Measurements from ENCODE around the gene SLAMF7. TPM values are rescaled to one million over a fixed set of nuclear protein-coding genes. Genes with fewer than 3 reads are reported as not detected.

Gene SLAMF7
- total RNA-seq, 1 experiment from 2014 or later = 2.6 TPM

DNA sequence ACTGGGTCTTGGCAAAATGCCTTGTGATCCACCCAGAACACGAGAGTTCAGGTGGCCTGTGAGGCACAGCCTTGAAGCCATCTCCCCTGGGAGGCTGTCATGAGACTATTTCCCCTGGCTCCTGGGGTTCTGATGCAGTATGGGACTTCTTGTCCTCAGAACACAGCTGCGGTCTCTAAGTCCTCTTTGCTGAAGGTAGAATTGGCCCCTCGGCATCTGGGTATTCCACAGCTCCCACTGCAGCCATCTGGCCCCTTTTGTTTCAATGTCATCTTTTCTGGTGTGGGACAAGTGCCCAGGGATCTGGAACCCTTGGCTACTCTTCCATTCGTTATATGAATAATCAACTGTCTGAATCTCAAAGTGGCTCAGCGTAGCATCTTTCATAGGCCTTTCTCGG, 39.9 kb downstream of the SLAMF7 start:
- TF ChIP-seq, protein P1, sequence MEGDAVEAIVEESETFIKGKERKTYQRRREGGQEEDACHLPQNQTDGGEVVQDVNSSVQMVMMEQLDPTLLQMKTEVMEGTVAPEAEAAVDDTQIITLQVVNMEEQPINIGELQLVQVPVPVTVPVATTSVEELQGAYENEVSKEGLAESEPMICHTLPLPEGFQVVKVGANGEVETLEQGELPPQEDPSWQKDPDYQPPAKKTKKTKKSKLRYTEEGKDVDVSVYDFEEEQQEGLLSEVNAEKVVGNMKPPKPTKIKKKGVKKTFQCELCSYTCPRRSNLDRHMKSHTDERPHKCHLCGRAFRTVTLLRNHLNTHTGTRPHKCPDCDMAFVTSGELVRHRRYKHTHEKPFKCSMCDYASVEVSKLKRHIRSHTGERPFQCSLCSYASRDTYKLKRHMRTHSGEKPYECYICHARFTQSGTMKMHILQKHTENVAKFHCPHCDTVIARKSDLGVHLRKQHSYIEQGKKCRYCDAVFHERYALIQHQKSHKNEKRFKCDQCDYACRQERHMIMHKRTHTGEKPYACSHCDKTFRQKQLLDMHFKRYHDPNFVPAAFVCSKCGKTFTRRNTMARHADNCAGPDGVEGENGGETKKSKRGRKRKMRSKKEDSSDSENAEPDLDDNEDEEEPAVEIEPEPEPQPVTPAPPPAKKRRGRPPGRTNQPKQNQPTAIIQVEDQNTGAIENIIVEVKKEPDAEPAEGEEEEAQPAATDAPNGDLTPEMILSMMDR (IDR thresholded peaks at IDR 0.05; ENCODE audit: unreplicated experiment) = no peak
- H3K27ac Mint-ChIP-seq (ENCODE audit: unreplicated experiment) = no peak overlapping the region
- CTCF ChIA-PET = interaction anchor here (1.1 kb wide), 2 partner anchors 51 to 52 kb away, joined by 3 read pairs; no protein-coding TSS in a partner anchor
- BruUV-seq (replicated peaks) = no TSS peak
- H3K4me1 Mint-ChIP-seq (ENCODE audit: low read depth, unreplicated experiment) = peaks cover 24% of the 10 kb centered on the region
- H3K4me3 Mint-ChIP-seq (ENCODE audit: low read depth, unreplicated experiment) = no peak overlapping the region
- intact Hi-C loops (cut with micrococcal nuclease; ENCODE audit: unreplicated experiment) = no loop called here
- peaks cover 7% of the 10 kb centered on the region for H3K36me3 Mint-ChIP-seq (ENCODE audit: insufficient read depth, unreplicated experiment)
- no peak for DNase-seq
- H3K27me3 Mint-ChIP-seq (ENCODE audit: unreplicated experiment) = no peaks in the 10 kb centered on the region
- no peaks in the 10 kb centered on the region for H3K9me3 Mint-ChIP-seq (ENCODE audit: low read depth, unreplicated experiment)

DNA sequence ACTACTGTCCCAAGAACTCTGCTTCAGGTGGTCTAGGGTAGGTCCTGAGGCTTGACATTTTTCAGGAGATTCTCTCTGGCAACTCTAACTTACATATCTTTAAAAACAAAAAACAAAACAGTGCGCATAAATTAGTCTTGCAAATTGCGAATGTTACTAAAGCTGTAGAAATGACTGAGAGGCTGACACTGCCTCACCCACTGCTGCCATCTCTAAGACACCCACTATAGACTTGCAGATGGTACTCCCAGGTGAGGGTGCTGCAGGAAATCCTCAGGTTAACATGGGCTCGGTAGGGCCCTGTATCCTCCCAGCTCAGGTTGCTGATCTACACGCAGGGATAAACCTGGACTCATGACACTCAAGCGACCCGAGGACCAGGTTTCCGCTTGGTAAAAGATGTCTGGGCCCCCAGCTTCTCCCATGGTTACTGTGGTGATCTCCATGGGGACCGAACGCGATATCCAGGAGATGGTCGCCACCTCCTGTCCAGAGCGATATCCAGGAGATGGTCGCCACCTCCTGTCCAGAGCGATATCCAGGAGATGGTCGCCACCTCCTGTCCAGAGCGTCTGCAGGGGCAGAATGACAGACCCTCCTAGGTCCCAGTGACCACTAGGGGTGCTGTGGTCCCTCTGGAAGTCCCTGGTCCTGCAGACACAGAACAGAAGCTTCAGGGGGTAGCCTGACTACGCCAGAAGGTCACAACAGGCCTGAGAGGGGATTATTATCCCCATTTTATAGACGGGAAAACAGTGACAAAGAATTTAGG, 40.8 kb downstream of the SLAMF7 start:
- Mint-ChIP-seq H3K36me3 (ENCODE audit: insufficient read depth, unreplicated experiment) (peaks cover 7% of the 10 kb centered on the region), H3K4me1 (ENCODE audit: low read depth, unreplicated experiment) (peaks cover 24% of the 10 kb centered on the region), H3K27me3 (ENCODE audit: unreplicated experiment) (no peaks in the 10 kb centered on the region), H3K27ac (ENCODE audit: unreplicated experiment) (no peak overlapping the region), H3K9me3 (ENCODE audit: low read depth, unreplicated experiment) (no peaks in the 10 kb centered on the region), H3K4me3 (ENCODE audit: low read depth, unreplicated experiment) (no peak overlapping the region)
- intact Hi-C loops (cut with micrococcal nuclease; ENCODE audit: unreplicated experiment) = loop anchor here (1.0 to 2.0 kb wide), 3 partner anchors 27 to 171 kb away; no protein-coding TSS in a partner anchor
- CTCF ChIA-PET = interaction anchor here (1.1 to 2.2 kb wide), 4 partner anchors 47 to 53 kb away, joined by 3 to 13 read pairs (median 5); no protein-coding TSS in a partner anchor
- TF ChIP-seq, protein P1 (IDR thresholded peaks at IDR 0.05; ENCODE audit: unreplicated experiment) = peak; percentile 77
- no TSS peak for BruUV-seq (replicated peaks)
- DNase-seq = peak; percentile 65

DNA sequence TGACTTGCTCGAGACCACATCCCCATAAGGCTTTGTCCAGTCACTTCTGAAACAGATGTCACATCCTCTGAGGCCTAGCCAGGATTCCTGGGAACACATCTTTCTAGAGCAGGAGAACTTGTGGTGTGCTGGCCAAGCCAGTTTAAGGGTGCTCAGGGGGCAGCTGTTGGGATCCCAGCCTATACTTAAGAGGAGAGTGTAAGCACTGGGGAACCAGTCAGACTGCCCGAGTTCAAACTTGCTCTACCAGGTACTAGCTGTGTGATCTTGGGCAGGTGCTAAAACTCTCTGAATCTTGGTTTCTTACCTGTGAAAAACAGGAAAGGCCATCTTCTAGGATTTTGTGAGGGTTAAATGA, 41.3 kb downstream of the SLAMF7 start:
- Mint-ChIP-seq H3K4me1 (ENCODE audit: low read depth, unreplicated experiment) (peaks cover 24% of the 10 kb centered on the region), H3K27ac (ENCODE audit: unreplicated experiment) (no peak overlapping the region), H3K36me3 (ENCODE audit: insufficient read depth, unreplicated experiment) (peaks cover 7% of the 10 kb centered on the region), H3K4me3 (ENCODE audit: low read depth, unreplicated experiment) (no peak overlapping the region), H3K27me3 (ENCODE audit: unreplicated experiment) (no peaks in the 10 kb centered on the region), H3K9me3 (ENCODE audit: low read depth, unreplicated experiment) (no peaks in the 10 kb centered on the region)
- no peak for DNase-seq
- intact Hi-C loops (cut with micrococcal nuclease; ENCODE audit: unreplicated experiment) = loop anchor here (1.0 to 2.0 kb wide), 3 partner anchors 26 to 171 kb away; no protein-coding TSS in a partner anchor
- no TSS peak for BruUV-seq (replicated peaks)
- CTCF ChIA-PET = interaction anchor here (1.4 to 2.2 kb wide), 3 partner anchors 13 to 51 kb away, joined by 7 to 13 read pairs (median 12); no protein-coding TSS in a partner anchor
- TF ChIP-seq, protein P1 (IDR thresholded peaks at IDR 0.05; ENCODE audit: unreplicated experiment) = peak; percentile 9

DNA sequence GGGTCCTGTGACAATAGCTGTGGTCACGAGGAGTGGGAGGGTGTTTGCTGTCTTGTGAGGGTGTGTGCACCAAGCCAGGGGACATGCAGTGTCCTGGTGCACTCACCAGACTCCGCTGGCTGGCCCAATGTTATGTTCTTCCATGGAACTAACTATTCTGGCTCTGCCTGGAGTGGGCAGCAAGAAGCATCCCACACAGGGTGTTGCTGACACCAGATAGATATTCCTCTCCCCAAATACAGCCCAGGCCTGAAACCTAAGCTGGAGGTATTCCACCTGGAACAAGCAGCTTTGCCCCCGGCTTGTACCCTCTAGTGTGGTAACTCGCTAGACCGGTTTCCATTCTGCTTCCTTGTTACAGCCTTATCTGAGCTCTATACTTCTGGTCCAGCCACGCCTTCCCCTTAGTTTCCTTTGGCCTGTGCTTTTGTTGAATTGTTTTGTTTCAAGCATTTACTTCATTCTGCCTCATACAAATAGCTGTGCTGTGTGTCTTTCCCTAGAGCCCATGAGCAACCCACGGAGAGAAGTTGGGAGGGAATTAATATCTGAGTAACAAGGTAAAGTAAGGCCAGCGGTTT, 42.2 kb downstream of the SLAMF7 start:
- no TSS peak for BruUV-seq (replicated peaks)
- Mint-ChIP-seq H3K4me1 (ENCODE audit: low read depth, unreplicated experiment) (peaks cover 24% of the 10 kb centered on the region), H3K9me3 (ENCODE audit: low read depth, unreplicated experiment) (no peaks in the 10 kb centered on the region), H3K36me3 (ENCODE audit: insufficient read depth, unreplicated experiment) (peaks cover 7% of the 10 kb centered on the region), H3K27me3 (ENCODE audit: unreplicated experiment) (no peaks in the 10 kb centered on the region), H3K27ac (ENCODE audit: unreplicated experiment) (peak overlapping the region; percentile 88), H3K4me3 (ENCODE audit: low read depth, unreplicated experiment) (peak overlapping the region; percentile 38)
- TF ChIP-seq, protein P1 (IDR thresholded peaks at IDR 0.05; ENCODE audit: unreplicated experiment) = no peak
- CTCF ChIA-PET = interaction anchor here (0.6 to 2.2 kb wide), 11 partner anchors 13 to 226 kb away, joined by 3 to 13 read pairs (median 4); no protein-coding TSS in a partner anchor
- intact Hi-C loops (cut with micrococcal nuclease; ENCODE audit: unreplicated experiment) = loop anchor here (2.0 kb wide), 2 partner anchors 26 to 54 kb away; no protein-coding TSS in a partner anchor
- peak; percentile 82 for DNase-seq
